ENCODE data around the gene C19orf67. TPM values are rescaled to one million over a fixed set of nuclear protein-coding genes. Genes with fewer than 3 reads are reported as not detected.

Gene C19orf67
- total RNA-seq, 1 donor from 2014 or later, result not detected

GRCh38 chr19:14056069-14056666 is 29.4 kb downstream of the C19orf67 start:
- no peaks in the 10 kb centered on the region for H3K36me3 Mint-ChIP-seq
- no peak overlapping the region for H3K4me3 Mint-ChIP-seq
- H3K4me1 Mint-ChIP-seq (ENCODE audit: unreplicated experiment), result peaks cover 5% of the 10 kb centered on the region
- DNase-seq (ENCODE audit: extremely low spot score, unreplicated experiment), result no peak
- peaks cover 39% of the 10 kb centered on the region for H3K27me3 Mint-ChIP-seq
- no peak overlapping the region for H3K27ac Mint-ChIP-seq
- TF ChIP-seq CTCF (conservative IDR thresholded peaks at IDR 0.05), result no peak
- H3K9me3 Mint-ChIP-seq, result no peaks in the 10 kb centered on the region

- Mint-ChIP-seq H3K27me3 (peaks cover 38% of the 10 kb centered on the region), H3K4me1 (ENCODE audit: unreplicated experiment) (peaks cover 5% of the 10 kb centered on the region)
Measured at GRCh38 chr19:14055396-14055795, 30.2 kb downstream of the C19orf67 start.

GRCh38 chr19:14054721-14055120 is 30.9 kb downstream of the C19orf67 start:
- DNase-seq (ENCODE audit: extremely low spot score, unreplicated experiment), result no peak
- H3K36me3 Mint-ChIP-seq, result no peaks in the 10 kb centered on the region
- no peak for TF ChIP-seq CTCF (conservative IDR thresholded peaks at IDR 0.05)
- H3K4me1 Mint-ChIP-seq (ENCODE audit: unreplicated experiment), result peaks cover 2% of the 10 kb centered on the region
- H3K27me3 Mint-ChIP-seq, result peaks cover 31% of the 10 kb centered on the region
- no peak overlapping the region for H3K4me3 Mint-ChIP-seq
- H3K27ac Mint-ChIP-seq, result no peak overlapping the region
- no peaks in the 10 kb centered on the region for H3K9me3 Mint-ChIP-seq

More at GRCh38 chr19:14055396-14055795, 30.2 kb downstream of the C19orf67 start:
- no peak for TF ChIP-seq CTCF (conservative IDR thresholded peaks at IDR 0.05)
- Mint-ChIP-seq H3K4me3 (no peak overlapping the region), H3K27ac (no peak overlapping the region), H3K9me3 (no peaks in the 10 kb centered on the region), H3K36me3 (no peaks in the 10 kb centered on the region)
- DNase-seq (ENCODE audit: extremely low spot score, unreplicated experiment), result no peak

- TF ChIP-seq CTCF (conservative IDR thresholded peaks at IDR 0.05), result no peak
- Mint-ChIP-seq H3K27me3 (peaks cover 28% of the 10 kb centered on the region), H3K4me1 (ENCODE audit: unreplicated experiment) (no peaks in the 10 kb centered on the region), H3K27ac (no peak overlapping the region), H3K4me3 (peak overlapping the region; percentile 4), H3K36me3 (no peaks in the 10 kb centered on the region), H3K9me3 (no peaks in the 10 kb centered on the region)
- no peak for DNase-seq (ENCODE audit: extremely low spot score, unreplicated experiment)
Measured at GRCh38 chr19:14054099-14054498, 31.5 kb downstream of the C19orf67 start.

- H3K27ac Mint-ChIP-seq, result no peak overlapping the region
- TF ChIP-seq CTCF (conservative IDR thresholded peaks at IDR 0.05), result no peak
- no peaks in the 10 kb centered on the region for H3K9me3 Mint-ChIP-seq
- peaks cover 23% of the 10 kb centered on the region for H3K27me3 Mint-ChIP-seq
- DNase-seq (ENCODE audit: extremely low spot score, unreplicated experiment), result no peak
- H3K4me1 Mint-ChIP-seq (ENCODE audit: unreplicated experiment), result no peaks in the 10 kb centered on the region
- H3K4me3 Mint-ChIP-seq, result no peak overlapping the region
- H3K36me3 Mint-ChIP-seq, result no peaks in the 10 kb centered on the region
Measured at GRCh38 chr19:14053500-14053899, 32.1 kb downstream of the C19orf67 start.
